ENCODE measurements around the gene F12. TPM values are rescaled to one million over a fixed set of nuclear protein-coding genes. Genes with fewer than 3 reads are reported as not detected.

F12 gene
- total and polyA plus RNA-seq, 2 donors (not counting 3 experiments of a cell fraction or from before 2014, with no cell fraction given) = 1.00 to 1.4 TPM

GRCh38 chr5:177430972-177431316 lies 21.6 kb upstream of the F12 start:
- Histone ChIP-seq H3K9me1 (replicated peaks; ENCODE audit: control insufficient read depth, extremely low read depth, insufficient read depth, low read length) (no peaks in the 10 kb centered on the region), H2AFZ (ENCODE audit: low read depth, low read length) (no peak overlapping the region), H3K9ac (replicated peaks; ENCODE audit: extremely low read depth, insufficient read depth, low read length) (no peak overlapping the region), H3K79me2 (ENCODE audit: control insufficient read depth, insufficient read depth, low read length) (peaks cover 27% of the 10 kb centered on the region), H3K27me3 (ENCODE audit: control insufficient read depth in 2 of 2, insufficient read depth in 2 of 2, low read length in 2 of 2) (no peaks in the 10 kb centered on the region), H3K4me1 (ENCODE audit: control insufficient read depth, extremely low read depth, insufficient read depth, low read length) (peaks cover 8% of the 10 kb centered on the region), H3K4me2 (ENCODE audit: insufficient read depth, low read length) (no peak overlapping the region), H3K36me3 (ENCODE audit: control insufficient read depth in 2 of 2, extremely low read depth in 1 of 2, insufficient read depth in 2 of 2, low read length in 2 of 2) (peaks cover 11 to 29% of the 10 kb centered on the region in 2 experiments), H3K9me3 (replicated peaks; ENCODE audit: control insufficient read depth, insufficient read depth, low read length) (no peaks in the 10 kb centered on the region), H3K27ac (ENCODE audit: insufficient read depth, low read depth, low read length) (no peak overlapping the region), H4K20me1 (replicated peaks; ENCODE audit: control insufficient read depth, extremely low read depth, insufficient read depth, low read length) (no peaks in the 10 kb centered on the region), H3K4me3 (replicated peaks in 1 of 3; ENCODE audit: insufficient read depth in 1 of 3, low read depth in 1 of 3, low read length in 3 of 3) (no peak overlapping the region)
- TF ChIP-seq POLR2A (IDR thresholded peaks at IDR 0.05; ENCODE audit: low read depth, low read length) (no peak), POLR2AphosphoS5 (IDR thresholded peaks at IDR 0.05; ENCODE audit: insufficient read depth, low read depth, low read length) (no peak), MAX (IDR thresholded peaks at IDR 0.05; ENCODE audit: insufficient read depth, insufficient read length) (no peak), GATA2 (IDR thresholded peaks at IDR 0.05; ENCODE audit: insufficient read depth, insufficient read length, low read depth, low read length) (no peak), CTCF (IDR thresholded peaks at IDR 0.05; ENCODE audit: extremely low read depth in 1 of 2, insufficient read depth in 1 of 2, low read depth in 1 of 2, low read length in 2 of 2) (no peak), JUN (IDR thresholded peaks at IDR 0.05; ENCODE audit: borderline replicate concordance, insufficient read depth, insufficient read length, low read depth) (no peak), EZH2 (IDR thresholded peaks at IDR 0.05; ENCODE audit: borderline replicate concordance, low read depth, low read length, severe bottlenecking) (no peak), MYC (IDR thresholded peaks at IDR 0.05; ENCODE audit: low read depth, low read length) (no peak), FOS (IDR thresholded peaks at IDR 0.05; ENCODE audit: borderline replicate concordance, insufficient read depth, low read length) (no peak)
- ChIA-PET CTCF (interaction anchor here (1.0 to 1.6 kb wide), 3 partner anchors 8 to 27 kb away, joined by 3 read pairs; partner anchors contain the start of gene F12), POLR2A (no interaction called here)
- DNase-seq (ENCODE audit: low read depth, low spot score) (no peak), FAIRE-seq (no peak)
- dilution Hi-C loops (cut with MboI; ENCODE audit: extremely low pct_ligation_motif_present, low sequenced_read_pairs) = no loop called here
- intact Hi-C loops (cut with micrococcal nuclease) = no loop called here
- no TSS peak for BruUV-seq (replicated peaks)
